NOMO-1 (cell line): ENCODE measurements around the gene WDR72.

Experiments
- DNase-seq, 2 experiments: peaks; one replicate each; lab custom pipeline; 2025; ENCODE audit not compliant: unreplicated experiment in 2 of 2; lab: John Stamatoyannopoulos, UW

WDR72 gene

GRCh38 chr15:53472210-53472609 is 287.3 kb downstream of the WDR72 start:
- DNase-seq: no peak

- DNase-seq: no peak
Observed at GRCh38 chr15:53470743-53471142, 288.7 kb downstream of the WDR72 start.

DNA sequence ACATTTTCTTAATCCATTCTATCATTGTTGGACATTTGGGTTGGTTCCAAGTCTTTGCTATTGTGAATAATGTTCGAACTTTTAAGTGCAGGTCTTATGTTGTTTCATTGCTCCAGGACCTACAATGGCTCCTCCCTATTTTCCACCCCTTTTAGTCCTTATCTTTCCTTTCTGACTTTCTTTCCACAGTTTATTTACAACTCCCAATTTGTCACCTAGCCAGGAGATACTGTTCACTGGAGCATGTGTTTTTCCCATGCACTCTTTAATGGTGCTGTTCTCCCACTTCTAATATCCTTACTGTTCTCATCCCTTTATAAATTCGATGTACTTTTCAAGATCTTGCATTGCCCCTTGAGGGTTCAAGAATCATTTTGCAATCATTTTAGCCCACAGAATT is 290.0 kb downstream of the WDR72 start:
- no peak for DNase-seq
